Spleen (tissue), 11 donors: Measurements from ENCODE around the gene MTX1. TPM values are rescaled to one million over a fixed set of nuclear protein-coding genes. Genes with fewer than 3 reads are reported as not detected.

Source experiments
- DNase-seq: peaks from one replicate; pipeline ENCODE4 v3.0.0-alpha.2; 2020
- H3K27ac ChIP-seq, 8 donors: fragments of 200-600 bp; sonication (generic) in 7 of 8; 1 replicate in 4 of 8; 2 replicates in 4 of 8; pipeline versions ENCODE4 v1.5.0 to v1.8.0; 2016 to 2021; ENCODE audit warnings: inconsistent platforms in 4 of 8, mild to moderate bottlenecking in 4 of 8, moderate library complexity in 1 of 8
- H3K27me3 ChIP-seq, 7 donors: fragments of 200-600 bp; sonication (generic) in 6 of 7; replicated peaks in 1 of 7; 1 replicate in 4 of 7; 2 replicates in 3 of 7; pipeline versions ENCODE4 v1.5.0 to v1.8.0; 2016 to 2021; ENCODE audit warnings: inconsistent platforms in 3 of 7, mild to moderate bottlenecking in 1 of 7
- H3K36me3 ChIP-seq, 6 donors: fragments of 200-600 bp; sonication (generic) in 5 of 6; 1 replicate in 4 of 6; 2 replicates in 2 of 6; pipeline versions ENCODE4 v1.5.0 to v1.8.0; 2016 to 2021; ENCODE audit warnings: inconsistent platforms in 2 of 6
- H3K4me1 ChIP-seq, 6 donors: fragments of 200-600 bp; sonication (generic) in 5 of 6; 1 replicate in 3 of 6; 2 replicates in 3 of 6; pipeline versions ENCODE4 v1.5.0 to v1.8.0; 2016 to 2021; ENCODE audit warnings: inconsistent platforms in 3 of 6
- H3K4me3 ChIP-seq, 8 donors: fragments of 200-600 bp; sonication (generic) in 7 of 8; 1 replicate in 4 of 8; 2 replicates in 4 of 8; pipeline versions ENCODE4 v1.5.0 to v1.8.0; 2016 to 2021; ENCODE audit warnings: inconsistent platforms in 4 of 8, mild to moderate bottlenecking in 4 of 8, moderate library complexity in 2 of 8
- H3K9me3 ChIP-seq, 8 donors: fragments of 200-600 bp; sonication (generic) in 7 of 8; 1 replicate in 4 of 8; 2 replicates in 4 of 8; pipeline versions ENCODE4 v1.5.0 to v1.8.0; 2016 to 2021; ENCODE audit warnings: inconsistent platforms in 4 of 8
- CTCF ChIP-seq, 11 experiments: fragments of 200-600 bp in 7 of 11; fragments of 450-650 bp in 4 of 11; sonication (generic) in 4 of 11; IDR thresholded peaks in 8 of 11; conservative IDR thresholded peaks in 3 of 11; 1 replicate in 7 of 11; 2 replicates in 4 of 11; pipeline versions ENCODE4 v1.4.0 to v1.8.0; 2016 to 2021; ENCODE audit warnings: antibody characterized with exemption in 11 of 11, inconsistent platforms in 4 of 11, mild to moderate bottlenecking in 1 of 11
- POLR2A ChIP-seq, 3 donors: fragments of 450-650 bp; IDR thresholded peaks; one replicate each; pipeline ENCODE4 v1.5.1; 2017; ENCODE audit warnings: antibody characterized with exemption in 3 of 3, mild to moderate bottlenecking in 1 of 3
- POLR2AphosphoS5 ChIP-seq, 3 donors: sonication (generic); formaldehyde crosslinking; IDR thresholded peaks; one replicate each; pipeline ENCODE4 v1.5.1; 2017; ENCODE audit warnings: antibody characterized with exemption in 3 of 3
- WGBS, 5 donors: extraction: QIAGEN DNeasy Blood & Tissue Kit in 3 of 5; methylation state at CpG; one replicate each; pipeline versions ENCODE4 v1.1.5 to v1.1.7; 2013 to 2018; 5-methylcytosine and 5-hydroxymethylcytosine counted together
- intact Hi-C: fragments of 100-400 bp; cut with DNase I; formaldehyde crosslinking; loops from one replicate; pipeline ENCODE4 v1.15.0; 2023; ENCODE audit warnings: low total_unique reads
- polyA plus RNA-seq, 3 donors: library from polyadenylated mRNA; stranded (reverse); fragments of 200-250 nt; gene quantifications; one replicate each; pipeline ENCODE4 v1.2.1, GENCODE V29; 2013
- total RNA-seq, 7 donors: library from RNA; depleted of rRNA in 3 of 7; stranded (reverse); fragments of >200 nt in 3 of 7; fragmentation: NEBNext Ultra II Directional in 4 of 7; extraction: Animal tissue kit (Norgen Biotek cat#: 25700) in 4 of 7; gene quantifications; one replicate each; pipeline versions ENCODE4 v1.1.0 to v1.2.1, GENCODE V29; 2016 to 2021
- donor health status: healthy with polysubstance abuse.
- donor health status: DM: no; HTN: no; CAD: no; lungs with moderate emphysema.
- donor health status: DM: no; HTN: no; CAD: no.
- donor health status: Bipolar disorder and iron deficiency.
- donor health status: healthy.
- donor health status: DM: no; HTN: no; CAD: no.
- donor health status: DM: yes; HTN: yes; CAD: no.

The MTX1 gene
- total and polyA plus RNA-seq, 10 donors: 28.2 to 48.4 (median 38.5) TPM

GRCh38 chr1:155206891-155207805, 1.3 kb upstream of the MTX1 start:
- peak overlapping the region in 3 of 8 donors; percentile 81 to 93 (median 86) for H3K4me3 ChIP-seq
- peak in 1 of 3 donors; percentile 57 for TF ChIP-seq POLR2AphosphoS5 (IDR thresholded peaks at IDR 0.05)
- peak; percentile 76 to 92 (median 87) for TF ChIP-seq CTCF (IDR thresholded peaks at IDR 0.05 in 8 of 11, conservative IDR thresholded peaks at IDR 0.05 in 3 of 11)
- TF ChIP-seq POLR2A (IDR thresholded peaks at IDR 0.05): no peak
- H3K4me1 ChIP-seq: peaks cover 20 to 54% (median 36%) of the 10 kb centered on the region in 6 donors
- H3K27me3 ChIP-seq: no peaks in the 10 kb centered on the region
- H3K9me3 ChIP-seq: no peaks in the 10 kb centered on the region
- H3K27ac ChIP-seq: peak overlapping the region in 7 of 8 donors; percentile 96 to 100 (median 99)
- intact Hi-C loops: no loop called here
- WGBS, 5 donors: 24 to 34% (median 30%) methylated on average over 13 of the region's 13 CpGs
- H3K36me3 ChIP-seq: peaks cover 0 to 18% (median 0%) of the 10 kb centered on the region in 6 donors
- peak; percentile 94 for DNase-seq

GRCh38 chr1:155207806-155208540, 522 bp upstream of the MTX1 start, which contains the start of gene THBS3:
THBS3 (minus strand) TSS chr1:155207897; CDS start chr1:155207876, 21 bp downstream.
- intact Hi-C loops: no loop called here
- peak within 1 kb of the TSS; percentile 91 to 100 (median 99) for H3K27ac ChIP-seq
- H3K27me3 ChIP-seq: no peaks in the 10 kb centered on the region
- H3K9me3 ChIP-seq: no peaks in the 10 kb centered on the region
- H3K4me3 ChIP-seq: peak within 1 kb of the TSS; percentile 70 to 97 (median 88)
- peak in 1 of 11 experiments; percentile 17 for TF ChIP-seq CTCF (IDR thresholded peaks at IDR 0.05 in 8 of 11, conservative IDR thresholded peaks at IDR 0.05 in 3 of 11)
- TF ChIP-seq POLR2A (IDR thresholded peaks at IDR 0.05): no peak
- no peak for TF ChIP-seq POLR2AphosphoS5 (IDR thresholded peaks at IDR 0.05)
- H3K36me3 ChIP-seq: peaks cover 0 to 27% (median 0%) of the 10 kb centered on the region in 6 donors
- H3K4me1 ChIP-seq: peaks cover 20 to 54% (median 36%) of the 10 kb centered on the region in 6 donors
- DNase-seq: peak; percentile 79
- 23 to 37% (median 27%) methylated on average over 17 of the region's 17 CpGs for WGBS, 5 donors

- H3K4me3 ChIP-seq: peak overlapping the region; percentile 70 to 97 (median 88)
- H3K27ac ChIP-seq: peak overlapping the region; percentile 91 to 100 (median 99)
- WGBS, 5 donors: 2 to 5% (median 4%) methylated on average over 11 to 13 of the region's 13 CpGs
- H3K27me3 ChIP-seq: no peaks in the 10 kb centered on the region
- peaks cover 0 to 27% (median 0%) of the 10 kb centered on the region in 6 donors for H3K36me3 ChIP-seq
- H3K4me1 ChIP-seq: peaks cover 20 to 54% (median 36%) of the 10 kb centered on the region in 6 donors
- no peak for DNase-seq
- H3K9me3 ChIP-seq: no peaks in the 10 kb centered on the region
- no peak for TF ChIP-seq CTCF (IDR thresholded peaks at IDR 0.05 in 8 of 11, conservative IDR thresholded peaks at IDR 0.05 in 3 of 11)
- peak in 1 of 3 donors; percentile 75 for TF ChIP-seq POLR2AphosphoS5 (IDR thresholded peaks at IDR 0.05)
- TF ChIP-seq POLR2A (IDR thresholded peaks at IDR 0.05): no peak
- intact Hi-C loops: no loop called here
These were observed 822 bp downstream of the MTX1 start for GRCh38 chr1:155209312-155209721.
